ENCODE measurements around the gene URAD. TPM values are rescaled to one million over a fixed set of nuclear protein-coding genes. Genes with fewer than 3 reads are reported as not detected.

Gene URAD
- total RNA-seq, 4 donors from 2014 or later = not detected

- DNase-seq = no peak
- TF ChIP-seq, protein P1, sequence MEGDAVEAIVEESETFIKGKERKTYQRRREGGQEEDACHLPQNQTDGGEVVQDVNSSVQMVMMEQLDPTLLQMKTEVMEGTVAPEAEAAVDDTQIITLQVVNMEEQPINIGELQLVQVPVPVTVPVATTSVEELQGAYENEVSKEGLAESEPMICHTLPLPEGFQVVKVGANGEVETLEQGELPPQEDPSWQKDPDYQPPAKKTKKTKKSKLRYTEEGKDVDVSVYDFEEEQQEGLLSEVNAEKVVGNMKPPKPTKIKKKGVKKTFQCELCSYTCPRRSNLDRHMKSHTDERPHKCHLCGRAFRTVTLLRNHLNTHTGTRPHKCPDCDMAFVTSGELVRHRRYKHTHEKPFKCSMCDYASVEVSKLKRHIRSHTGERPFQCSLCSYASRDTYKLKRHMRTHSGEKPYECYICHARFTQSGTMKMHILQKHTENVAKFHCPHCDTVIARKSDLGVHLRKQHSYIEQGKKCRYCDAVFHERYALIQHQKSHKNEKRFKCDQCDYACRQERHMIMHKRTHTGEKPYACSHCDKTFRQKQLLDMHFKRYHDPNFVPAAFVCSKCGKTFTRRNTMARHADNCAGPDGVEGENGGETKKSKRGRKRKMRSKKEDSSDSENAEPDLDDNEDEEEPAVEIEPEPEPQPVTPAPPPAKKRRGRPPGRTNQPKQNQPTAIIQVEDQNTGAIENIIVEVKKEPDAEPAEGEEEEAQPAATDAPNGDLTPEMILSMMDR (IDR thresholded peaks at IDR 0.05) = no peak
- no peak for TF ChIP-seq POLR2A (IDR thresholded peaks at IDR 0.05)
- Histone ChIP-seq H3K4me1 (no peaks in the 10 kb centered on the region), H3K9me3 (no peaks in the 10 kb centered on the region), H3K27me3 (peaks cover 2 to 56% of the 10 kb centered on the region in 2 donors), H3K36me3 (no peaks in the 10 kb centered on the region), H3K4me3 (no peak overlapping the region), H3K27ac (no peak overlapping the region)
- intact Hi-C loops (cut with DNase I; ENCODE audit: low total_unique reads) = no loop called here
Measured at GRCh38 chr13:27928353-27928804, 60.1 kb downstream of the URAD start.

Small RNA genes lying within 50 kb of the gene (small RNA-seq; reads per million reads assigned to genes)
- gene ATP5F1EP2 (not detected), gene RN7SL272P (not detected)

Other genes starting within 250 kb of the URAD start
- not detected for gene GSX1, start 196.2 kb downstream of the URAD start, total RNA-seq
- not detected for gene PDX1, start 68.7 kb downstream of the URAD start, total RNA-seq
- under 1 TPM in 1 of 4 donors, not detected in 3; 0.29 TPM for gene CDX2, start 19.4 kb downstream of the URAD start, total RNA-seq
- under 1 TPM in 3 of 4 donors, not detected in 1; under 0.01 to 0.90 (median 0.24) TPM for gene FLT3, start 111.9 kb upstream of the URAD start, total RNA-seq
- 10 to 100 TPM; 17.4 to 61.4 (median 48.2) TPM for gene PAN3, start 149.9 kb upstream of the URAD start, total RNA-seq